HepG2 (cell line): ENCODE results near the gene NPSR1. TPM values are rescaled to one million over a fixed set of nuclear protein-coding genes. Genes with fewer than 3 reads are reported as not detected.
A peak's percentile ranks its signal among the peaks of the same experiment; 100 is the strongest.

Experiments used
- ATAC-seq: fragments of 200-7000 bp; cut with Tn5 transposase; 3 replicates; pipeline ENCODE4 v1.9.1; 2020; ENCODE audit warnings: mild to moderate bottlenecking, moderate library complexity
- BruUV-seq: library from RNA; stranded (reverse); fragments of 400-500 nt; replicated peaks from 2 replicates; lab custom pipeline; 2021; lab: Mats Ljungman, UMichigan
- CTCF ChIA-PET: fragments of 300-600 bp; formaldehyde crosslinking; extraction: SDS; loops from one replicate; lab custom pipeline; 2021; ENCODE audit warnings: low total read pairs, inconsistent platforms, low intra/inter-chr PET ratio; lab: Yijun Ruan, JAX
- POLR2A ChIA-PET: fragments of 350-600 bp; sonication (Branson Sonifier 250); formaldehyde crosslinking; loops from one replicate; lab custom pipeline; 2020; ENCODE audit warnings: antibody characterized with exemption, inconsistent platforms; lab: Yijun Ruan, JAX
- DNase-seq: peaks from one replicate; pipeline ENCODE4 v3.0.0-alpha.2; 2015; ENCODE audit warnings: low spot score
- FAIRE-seq: peaks from 3 replicates; lab custom pipeline; 2011; peaks lifted over from hg19 to GRCh38; lab: Jason Lieb, UNC
- H2AFZ ChIP-seq: one replicate; pipeline ENCODE4 v1.6.1; 2011; ENCODE audit warnings: low read length, inconsistent platforms
- H3K27ac ChIP-seq: fragments of 300-600 bp; 3 replicates; pipeline ENCODE4 v1.8.0; 2011; ENCODE audit warnings: mixed run types, mild to moderate bottlenecking, mixed read lengths, low read length, inconsistent platforms; ENCODE audit not compliant: insufficient read depth; ENCODE audit errors: extremely low read length
- H3K27me3 ChIP-seq, 2 experiments: fragments of 200-600 bp in 1 of 2; 2 replicates in 1 of 2; 3 replicates in 1 of 2; pipeline versions ENCODE4 v1.6.0 to v1.8.0; 2011; ENCODE audit warnings: low read length in 2 of 2, mild to moderate bottlenecking in 2 of 2, moderate library complexity in 2 of 2, inconsistent platforms in 1 of 2; ENCODE audit not compliant: insufficient read depth in 2 of 2, control insufficient read depth in 1 of 2
- H3K36me3 ChIP-seq, 2 experiments: fragments of 200-600 bp in 1 of 2; replicated peaks in 1 of 2; 2 replicates in 1 of 2; 3 replicates in 1 of 2; pipeline versions ENCODE4 v1.5.1 to v1.8.0; 2011; ENCODE audit warnings: low read length in 2 of 2, inconsistent platforms in 1 of 2; ENCODE audit not compliant: insufficient read depth in 2 of 2, control insufficient read depth in 1 of 2
- H3K4me1 ChIP-seq: 2 replicates; pipeline ENCODE4 v1.5.1; 2012; ENCODE audit warnings: low read length, inconsistent platforms; ENCODE audit not compliant: insufficient read depth
- H3K4me2 ChIP-seq: 2 replicates; pipeline ENCODE4 v1.6.0; 2011; ENCODE audit warnings: low read depth, low read length, inconsistent platforms
- H3K4me3 ChIP-seq, 3 experiments: fragments of 200-600 bp in 1 of 3; sonication (generic), shearing (Covaris generic) in 1 of 3; replicated peaks in 1 of 3; 2 replicates each; pipeline ENCODE4 v1.5.1; 2011 to 2016; ENCODE audit warnings: low read length in 3 of 3, inconsistent platforms in 2 of 3, low read depth in 2 of 3, mild to moderate bottlenecking in 2 of 3, control low read depth in 1 of 3, mixed read lengths in 1 of 3; ENCODE audit not compliant: insufficient read depth in 1 of 3
- H3K79me2 ChIP-seq: one replicate; pipeline ENCODE4 v1.6.1; 2011; ENCODE audit warnings: low read length, inconsistent platforms; ENCODE audit not compliant: insufficient read depth
- H3K9ac ChIP-seq: 2 replicates; pipeline ENCODE4 v1.6.0; 2011; ENCODE audit warnings: mild to moderate bottlenecking, low read depth, low read length, inconsistent platforms; ENCODE audit not compliant: insufficient read depth
- H3K9me3 ChIP-seq: 2 replicates; pipeline ENCODE4 v1.5.1; 2012; ENCODE audit warnings: mild to moderate bottlenecking, low read length
- H4K20me1 ChIP-seq: 2 replicates; pipeline ENCODE4 v1.6.0; 2011; ENCODE audit warnings: inconsistent platforms, mild to moderate bottlenecking, low read length, moderate library complexity; ENCODE audit not compliant: insufficient read depth
- BATF2 ChIP-seq: sonication (generic); formaldehyde crosslinking; IDR thresholded peaks from 2 replicates; pipeline ENCODE4 v1.8.0; 2022; ENCODE audit warnings: mild to moderate bottlenecking, missing genetic modification reagents, moderate library complexity
- CEBPG ChIP-seq: IDR thresholded peaks from 2 replicates; pipeline ENCODE4 v1.6.1; 2016
- ETV5 ChIP-seq: IDR thresholded peaks from 2 replicates; pipeline ENCODE4 v1.6.1; 2018; ENCODE audit warnings: missing biosample characterization, missing genetic modification reagents, inconsistent platforms, borderline replicate concordance
- MBNL3 ChIP-seq: fragments of 250-450 bp; sonication (Bioruptor Pico); conservative IDR thresholded peaks from 2 replicates; pipeline ENCODE4 v1.8.0; 2022; ENCODE audit warnings: mild to moderate bottlenecking, inconsistent platforms
- NR2F6 ChIP-seq, 2 experiments: IDR thresholded peaks; 2 replicates each; pipeline ENCODE4 v1.6.1; 2016; ENCODE audit warnings: antibody characterized with exemption in 1 of 2, mild to moderate bottlenecking in 1 of 2
- SOX5 ChIP-seq: IDR thresholded peaks from 2 replicates; pipeline ENCODE4 v1.6.1; 2016; ENCODE audit warnings: borderline replicate concordance
- TAF1 ChIP-seq: sonication (generic); formaldehyde crosslinking; IDR thresholded peaks from 2 replicates; pipeline ENCODE4 v1.4.0; 2020; ENCODE audit warnings: missing genetic modification reagents
- ZBTB37 ChIP-seq: sonication (generic); formaldehyde crosslinking; IDR thresholded peaks from 2 replicates; pipeline ENCODE4 v1.4.0; 2020; ENCODE audit warnings: mild to moderate bottlenecking, missing genetic modification reagents
- ZC3H4 ChIP-seq: sonication (generic); formaldehyde crosslinking; IDR thresholded peaks from 2 replicates; pipeline ENCODE4 v1.4.0; 2020; ENCODE audit warnings: missing genetic modification reagents, borderline replicate concordance
- ZNF337 ChIP-seq: sonication (generic); formaldehyde crosslinking; IDR thresholded peaks from 2 replicates; pipeline ENCODE4 v1.5.1; 2020; ENCODE audit warnings: missing genetic modification reagents, low read depth, mild to moderate bottlenecking, borderline replicate concordance
- ZNF432 ChIP-seq: sonication (generic); formaldehyde crosslinking; IDR thresholded peaks from 2 replicates; pipeline ENCODE4 v1.5.0; 2020; ENCODE audit warnings: missing genetic modification reagents, mild to moderate bottlenecking, borderline replicate concordance
- ZNF7 ChIP-seq: IDR thresholded peaks from 2 replicates; pipeline ENCODE4 v1.6.1; 2016; ENCODE audit warnings: missing biosample characterization, missing genetic modification reagents
- WGBS: methylation state at CpG from one replicate; pipeline ENCODE4 v1.1.6; 2017; ENCODE audit warnings: low lambda C conversion rate; 5-methylcytosine and 5-hydroxymethylcytosine counted together
- in situ Hi-C: cut with HindIII; loops from 2 replicates; pipeline ENCODE4 v1.10.0; 2017; ENCODE audit warnings: low pct_unique_long_range_greater_than_20kb; ENCODE audit not compliant: extremely low pct_ligation_motif_present
- intact Hi-C: fragments of 100-400 bp; cut with micrococcal nuclease; formaldehyde crosslinking; loops from one replicate; pipeline ENCODE4 v1.10.0; 2022; ENCODE audit not compliant: unreplicated experiment
- polyA plus RNA-seq, 8 experiments: library from polyadenylated mRNA; depleted of rRNA in 3 of 8; stranded (reverse) in 7 of 8; unstranded in 1 of 8; fragments of >200 nt; fragmentation: Illumina TruSeq in 4 of 8; extraction: Trizol in 4 of 8; gene quantifications; 2 replicates each; pipeline versions ENCODE4 v1.2.1 to v1.2.3, GENCODE V29; 2011 to 2016; ENCODE audit warnings: low read depth in 4 of 8, missing spikeins in 1 of 8, mixed read lengths in 1 of 8; ENCODE audit not compliant: insufficient read depth in 1 of 8
- total RNA-seq, 5 experiments: library from RNA; depleted of rRNA; stranded (reverse); fragments of >200 nt; fragmentation: Illumina TruSeq; extraction: Trizol; gene quantifications; 2 replicates each; pipeline ENCODE4 v1.2.3, GENCODE V29; 2016; ENCODE audit warnings: low read depth in 1 of 5

The NPSR1 gene
- total and polyA plus RNA-seq, 2 of the 13 experiments (the other 11 are each of a cell fraction or from before 2014, with no cell fraction given): not detected

DNA sequence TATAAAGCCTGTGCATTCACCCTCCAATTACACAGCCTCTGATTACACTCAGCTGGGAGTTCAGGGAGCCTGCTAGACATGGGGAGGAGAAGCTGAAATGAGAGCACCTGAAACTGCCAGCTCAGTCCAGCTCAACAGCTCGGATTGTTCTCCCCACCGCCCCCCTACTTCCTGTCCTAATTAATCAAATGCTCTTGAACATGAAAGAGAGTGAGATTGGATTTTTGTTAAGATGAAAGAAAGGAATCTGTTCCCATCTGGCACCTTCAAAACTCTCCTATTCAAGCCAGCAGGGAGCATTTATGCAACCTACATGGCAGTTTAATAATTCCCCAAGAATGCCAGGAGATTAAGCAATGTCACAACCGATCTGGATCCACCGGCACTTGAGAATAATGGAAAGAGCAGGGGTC lies 98.0 kb downstream of the NPSR1 start (continued):
- TF ChIP-seq ZBTB37 (0 out of 2 replicates have a peak, but pooled peaks have one; percentile 43), MBNL3 (CRISPR knock-in tag) (no peak), CEBPG (peak; percentile 78), ETV5 (CRISPR knock-in tag) (peak; percentile 47; the same call in 1 of the 2 replicates), TAF1 (peak; percentile 18; the same call in 1 of the 2 replicates), SOX5 (CRISPR knock-in tag) (peak; percentile 17; the same call in 1 of the 2 replicates), ZNF337 (CRISPR knock-in tag) (no peak), NR2F6 (IDR thresholded peaks at IDR 0.05) (no peak), NR2F6 (CRISPR knock-in tag; IDR thresholded peaks at IDR 0.05) (0 out of 2 replicates have a peak, but pooled peaks have one; percentile 10), BATF2 (CRISPR knock-in tag) (no peak)
- TF ChIP-seq, all 625 proteins: peak for 24

DNA sequence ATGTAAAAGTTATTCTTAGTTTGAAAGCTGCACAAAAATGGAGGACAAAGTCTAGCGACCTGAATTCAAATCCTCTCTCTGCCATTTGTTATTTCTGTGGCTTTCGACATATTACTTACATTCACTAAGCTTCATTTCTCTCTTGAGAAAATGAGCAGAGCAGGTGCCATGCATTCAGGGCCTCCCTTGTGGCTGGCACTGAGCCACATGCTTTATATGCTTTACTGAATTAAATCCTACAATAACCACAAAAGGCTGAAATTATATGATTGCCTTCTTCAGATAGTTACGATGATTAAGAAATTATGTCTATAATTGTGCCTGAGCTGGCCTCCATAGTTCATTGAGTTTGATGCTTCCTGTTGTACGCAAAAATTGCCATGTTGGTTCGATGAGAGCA lies 98.7 kb downstream of the NPSR1 start:
- Histone ChIP-seq H3K9me3 (no peaks in the 10 kb centered on the region), H3K27me3 (no peaks in the 10 kb centered on the region), H4K20me1 (no peaks in the 10 kb centered on the region), H3K4me1 (peaks cover 57% of the 10 kb centered on the region), H3K36me3 (no peaks in the 10 kb centered on the region; a peak in 2 of 5 replicates), H2AFZ (no peak overlapping the region), H3K4me2 (peak overlapping the region; percentile 84), H3K4me3 (peak overlapping the region; percentile 67 to 80 (median 76)), H3K79me2 (peaks cover 47% of the 10 kb centered on the region), H3K27ac (peak overlapping the region; percentile 79), H3K9ac (peak overlapping the region; percentile 75)
- in situ Hi-C loops (no loop called here), intact Hi-C loops (loop anchor here (1.0 to 10.0 kb wide), 3 partner anchors 8 to 938 kb away; partner anchors contain the start of gene HERPUD2)
- POLR2A ChIA-PET: interaction anchor here (0.9 to 2.4 kb wide), 4 partner anchors 8 to 417 kb away, joined by 3 to 72 read pairs (median 8); no protein-coding TSS in a partner anchor
- TF ChIP-seq ZNF7 (CRISPR knock-in tag): peak; percentile 40; the same call in 1 of the 2 replicates
- TF ChIP-seq ZNF432: no peak
- 0 out of 2 replicates have a peak, but pooled peaks have one; percentile 31 for TF ChIP-seq ZC3H4 (CRISPR knock-in tag)
- FAIRE-seq (no peak), DNase-seq (no peak), ATAC-seq (no peak)
- no TSS peak for BruUV-seq
- WGBS: 9% methylated on average over 5 of the region's 5 CpGs
- CTCF ChIA-PET: no interaction called here
